Measurements from ENCODE around the gene ACVR2A.

ACVR2A gene

GRCh38 chr2:147846412-147847081, 1.7 kb downstream of the ACVR2A start:
- H3K9me3 Mint-ChIP-seq, result no peaks in the 10 kb centered on the region
- H3K4me1 Mint-ChIP-seq, result peaks cover 64% of the 10 kb centered on the region
- H3K27me3 Mint-ChIP-seq, result peaks cover 2% of the 10 kb centered on the region
- peaks cover 1% of the 10 kb centered on the region for H3K36me3 Mint-ChIP-seq
- H3K27ac Mint-ChIP-seq, result peak overlapping the region; percentile 48
- H3K4me3 Mint-ChIP-seq, result peak overlapping the region; percentile 91

GRCh38 chr2:147847746-147848391, 3.0 kb downstream of the ACVR2A start:
- no peak overlapping the region for H3K27ac Mint-ChIP-seq
- H3K36me3 Mint-ChIP-seq, result peaks cover 1% of the 10 kb centered on the region
- no peaks in the 10 kb centered on the region for H3K27me3 Mint-ChIP-seq
- H3K4me1 Mint-ChIP-seq, result peaks cover 69% of the 10 kb centered on the region
- H3K4me3 Mint-ChIP-seq, result peak overlapping the region; percentile 23
- no peaks in the 10 kb centered on the region for H3K9me3 Mint-ChIP-seq

GRCh38 chr2:147850838-147851237, 6.0 kb downstream of the ACVR2A start:
- Mint-ChIP-seq H3K36me3 (peaks cover 1% of the 10 kb centered on the region), H3K4me3 (no peak overlapping the region), H3K27me3 (no peaks in the 10 kb centered on the region), H3K27ac (no peak overlapping the region), H3K4me1 (peaks cover 70% of the 10 kb centered on the region), H3K9me3 (no peaks in the 10 kb centered on the region)

GRCh38 chr2:147851244-147851930, 6.6 kb downstream of the ACVR2A start:
- H3K4me1 Mint-ChIP-seq, result peaks cover 65% of the 10 kb centered on the region

GRCh38 chr2:147854557-147855134, 9.8 kb downstream of the ACVR2A start:
- Mint-ChIP-seq H3K27ac (no peak overlapping the region), H3K4me1 (peaks cover 64% of the 10 kb centered on the region), H3K27me3 (no peaks in the 10 kb centered on the region), H3K36me3 (peaks cover 1% of the 10 kb centered on the region), H3K9me3 (no peaks in the 10 kb centered on the region), H3K4me3 (no peak overlapping the region)

More at GRCh38 chr2:147851244-147851930, 6.6 kb downstream of the ACVR2A start:
- Mint-ChIP-seq H3K9me3 (no peaks in the 10 kb centered on the region), H3K4me3 (no peak overlapping the region), H3K36me3 (peaks cover 1% of the 10 kb centered on the region), H3K27ac (no peak overlapping the region), H3K27me3 (no peaks in the 10 kb centered on the region)

- H3K36me3 Mint-ChIP-seq, result no peaks in the 10 kb centered on the region
- no peak overlapping the region for H3K27ac Mint-ChIP-seq
- peaks cover 62% of the 10 kb centered on the region for H3K4me1 Mint-ChIP-seq
- H3K4me3 Mint-ChIP-seq, result no peak overlapping the region
- H3K9me3 Mint-ChIP-seq, result no peaks in the 10 kb centered on the region
- H3K27me3 Mint-ChIP-seq, result no peaks in the 10 kb centered on the region
Measured at GRCh38 chr2:147855316-147855715, 10.5 kb downstream of the ACVR2A start.

- Mint-ChIP-seq H3K9me3 (no peaks in the 10 kb centered on the region), H3K4me1 (peaks cover 62% of the 10 kb centered on the region), H3K4me3 (no peak overlapping the region), H3K27ac (no peak overlapping the region), H3K36me3 (no peaks in the 10 kb centered on the region), H3K27me3 (no peaks in the 10 kb centered on the region)
Measured at GRCh38 chr2:147855977-147856376, 11.1 kb downstream of the ACVR2A start.

GRCh38 chr2:147860009-147860408, 15.2 kb downstream of the ACVR2A start:
- H3K9me3 Mint-ChIP-seq, result no peaks in the 10 kb centered on the region
- peaks cover 57% of the 10 kb centered on the region for H3K4me1 Mint-ChIP-seq
- H3K36me3 Mint-ChIP-seq, result no peaks in the 10 kb centered on the region
- no peak overlapping the region for H3K27ac Mint-ChIP-seq
- H3K27me3 Mint-ChIP-seq, result no peaks in the 10 kb centered on the region
- no peak overlapping the region for H3K4me3 Mint-ChIP-seq

- Mint-ChIP-seq H3K4me1 (peaks cover 40% of the 10 kb centered on the region), H3K36me3 (no peaks in the 10 kb centered on the region)
Measured at GRCh38 chr2:147862859-147863516, 18.2 kb downstream of the ACVR2A start.

GRCh38 chr2:147863835-147864234, 19.0 kb downstream of the ACVR2A start:
- Mint-ChIP-seq H3K4me1 (peaks cover 33% of the 10 kb centered on the region), H3K27ac (no peak overlapping the region), H3K27me3 (no peaks in the 10 kb centered on the region), H3K36me3 (no peaks in the 10 kb centered on the region), H3K9me3 (no peaks in the 10 kb centered on the region), H3K4me3 (no peak overlapping the region)

More at GRCh38 chr2:147862859-147863516, 18.2 kb downstream of the ACVR2A start:
- Mint-ChIP-seq H3K27ac (peak overlapping the region; percentile 5), H3K27me3 (no peaks in the 10 kb centered on the region), H3K4me3 (no peak overlapping the region), H3K9me3 (no peaks in the 10 kb centered on the region)

GRCh38 chr2:147865560-147865959, 20.7 kb downstream of the ACVR2A start:
- Mint-ChIP-seq H3K36me3 (no peaks in the 10 kb centered on the region), H3K27ac (no peak overlapping the region), H3K9me3 (no peaks in the 10 kb centered on the region), H3K4me1 (peaks cover 36% of the 10 kb centered on the region), H3K27me3 (no peaks in the 10 kb centered on the region), H3K4me3 (no peak overlapping the region)

GRCh38 chr2:147867050-147867449, 22.2 kb downstream of the ACVR2A start:
- peaks cover 4% of the 10 kb centered on the region for H3K36me3 Mint-ChIP-seq
- no peaks in the 10 kb centered on the region for H3K9me3 Mint-ChIP-seq
- H3K4me3 Mint-ChIP-seq, result no peak overlapping the region
- H3K27me3 Mint-ChIP-seq, result no peaks in the 10 kb centered on the region
- H3K4me1 Mint-ChIP-seq, result peaks cover 26% of the 10 kb centered on the region
- no peak overlapping the region for H3K27ac Mint-ChIP-seq

- H3K36me3 Mint-ChIP-seq, result peaks cover 9% of the 10 kb centered on the region
- no peak overlapping the region for H3K27ac Mint-ChIP-seq
- H3K4me1 Mint-ChIP-seq, result peaks cover 35% of the 10 kb centered on the region
- H3K9me3 Mint-ChIP-seq, result no peaks in the 10 kb centered on the region
- no peaks in the 10 kb centered on the region for H3K27me3 Mint-ChIP-seq
- no peak overlapping the region for H3K4me3 Mint-ChIP-seq
Measured at GRCh38 chr2:147869934-147870333, 25.1 kb downstream of the ACVR2A start.

- no peaks in the 10 kb centered on the region for H3K27me3 Mint-ChIP-seq
- H3K27ac Mint-ChIP-seq, result no peak overlapping the region
- H3K4me3 Mint-ChIP-seq, result no peak overlapping the region
- no peaks in the 10 kb centered on the region for H3K9me3 Mint-ChIP-seq
- H3K36me3 Mint-ChIP-seq, result peaks cover 9% of the 10 kb centered on the region
- peaks cover 47% of the 10 kb centered on the region for H3K4me1 Mint-ChIP-seq
Measured at GRCh38 chr2:147872967-147873366, 28.1 kb downstream of the ACVR2A start.

- H3K4me3 Mint-ChIP-seq, result no peak overlapping the region
Measured at GRCh38 chr2:147873859-147874483, 29.1 kb downstream of the ACVR2A start.

More at GRCh38 chr2:147873859-147874483, 29.1 kb downstream of the ACVR2A start:
- Mint-ChIP-seq H3K27me3 (no peaks in the 10 kb centered on the region), H3K27ac (no peak overlapping the region), H3K9me3 (no peaks in the 10 kb centered on the region), H3K36me3 (peaks cover 9% of the 10 kb centered on the region), H3K4me1 (peaks cover 49% of the 10 kb centered on the region)
